HG03097 (cell line): Measurements from ENCODE around the gene SBNO2.

Experiments used
- ATAC-seq: cut with Tn5 transposase; IDR thresholded peaks from one replicate; pipeline ENCODE4 v1.9.1; 2021; ENCODE audit not compliant: unreplicated experiment, low FRiP score

Gene SBNO2

DNA sequence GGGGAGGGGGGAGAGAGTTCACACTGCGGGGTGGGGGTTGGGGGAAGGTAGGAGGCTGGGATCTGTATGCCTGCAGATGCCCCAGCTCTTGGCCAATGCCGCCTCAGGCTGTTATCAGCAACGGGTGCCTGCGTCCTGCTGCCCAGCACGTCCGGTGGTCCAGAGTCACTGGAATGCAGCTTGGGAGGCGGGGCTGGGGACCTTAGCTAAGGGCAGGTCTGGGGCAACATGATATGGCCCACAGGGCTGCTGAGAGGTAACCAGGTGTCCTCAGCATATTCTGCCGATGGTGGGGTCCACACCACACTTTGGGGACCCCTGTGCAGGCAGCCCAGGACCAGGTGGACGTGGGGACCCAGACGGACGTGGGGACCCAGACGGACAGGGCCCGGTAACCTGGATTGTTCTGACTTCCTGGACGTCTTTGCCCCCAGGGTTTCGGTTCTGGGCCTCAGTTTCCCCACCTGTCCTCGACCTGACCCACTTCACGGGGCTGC is 107.8 kb downstream of the SBNO2 start:
- no peak for ATAC-seq

DNA sequence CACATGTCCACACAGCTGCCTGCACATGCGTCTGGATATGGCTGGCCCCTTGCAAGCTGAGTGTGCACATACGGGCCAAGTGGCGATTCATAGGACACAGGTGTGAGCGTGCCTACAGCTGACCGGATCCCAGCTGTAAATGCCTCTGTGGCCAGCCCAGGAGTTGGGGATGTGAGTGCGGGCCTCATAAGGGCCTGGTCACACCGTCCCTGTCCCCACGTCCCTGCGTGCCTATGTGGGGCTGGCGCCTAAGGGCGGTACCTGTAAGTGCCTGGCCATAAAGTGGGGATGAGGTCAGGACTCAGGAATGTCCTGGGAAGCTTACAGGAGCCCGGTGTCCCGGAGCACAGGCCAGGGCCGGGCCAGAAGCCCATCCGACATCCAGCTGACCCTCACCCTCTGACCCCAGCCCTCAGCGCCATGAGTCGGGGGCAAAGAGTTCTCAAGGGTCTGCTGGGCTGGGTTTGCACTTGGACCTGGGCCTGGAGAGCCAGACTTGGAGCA is 108.4 kb downstream of the SBNO2 start:
- no peak for ATAC-seq

GRCh38 chr19:1064661-1065605 is 109.1 kb downstream of the SBNO2 start:
- ATAC-seq, result no peak

DNA sequence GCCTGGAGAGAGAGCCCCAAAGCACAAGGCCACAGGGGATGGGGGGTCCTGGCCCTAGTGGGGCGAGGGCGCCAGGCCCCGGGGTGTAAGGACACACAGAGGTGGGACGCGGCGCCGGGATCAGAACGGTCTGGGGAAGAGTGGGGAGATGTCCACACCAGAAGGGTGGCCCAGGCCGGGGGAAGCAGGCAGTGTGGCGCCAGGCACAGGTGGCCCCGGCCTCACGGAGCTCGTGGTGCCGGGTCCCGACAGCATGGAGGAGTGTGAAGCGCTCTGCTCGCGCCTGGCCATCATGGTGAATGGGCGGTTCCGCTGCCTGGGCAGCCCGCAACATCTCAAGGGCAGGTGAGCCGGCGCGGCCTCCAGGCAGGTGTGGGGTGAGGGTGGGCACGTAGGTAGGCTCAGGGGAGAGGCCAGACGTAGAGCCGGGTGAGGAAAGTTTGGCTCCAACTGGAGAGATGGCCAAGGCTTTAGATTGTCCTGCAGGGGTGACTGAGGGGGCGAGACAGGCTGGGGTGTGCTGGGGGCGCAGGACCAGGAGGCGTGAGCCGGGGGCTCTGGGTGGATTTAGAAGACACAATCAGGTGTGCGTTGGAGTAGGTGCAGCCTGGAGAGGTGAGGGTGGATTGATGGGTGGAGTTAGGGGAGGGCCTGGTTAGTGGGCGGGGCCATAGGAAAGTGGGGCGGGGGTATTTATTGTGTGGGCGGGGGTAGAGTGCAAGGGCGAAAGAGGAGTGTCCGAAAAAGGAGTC is 110.0 kb downstream of the SBNO2 start:
- no peak for ATAC-seq

- no peak for ATAC-seq
Observed at GRCh38 chr19:1063030-1063908, 110.8 kb downstream of the SBNO2 start.

GRCh38 chr19:1062387-1063029 is 111.6 kb downstream of the SBNO2 start:
- no peak for ATAC-seq

DNA sequence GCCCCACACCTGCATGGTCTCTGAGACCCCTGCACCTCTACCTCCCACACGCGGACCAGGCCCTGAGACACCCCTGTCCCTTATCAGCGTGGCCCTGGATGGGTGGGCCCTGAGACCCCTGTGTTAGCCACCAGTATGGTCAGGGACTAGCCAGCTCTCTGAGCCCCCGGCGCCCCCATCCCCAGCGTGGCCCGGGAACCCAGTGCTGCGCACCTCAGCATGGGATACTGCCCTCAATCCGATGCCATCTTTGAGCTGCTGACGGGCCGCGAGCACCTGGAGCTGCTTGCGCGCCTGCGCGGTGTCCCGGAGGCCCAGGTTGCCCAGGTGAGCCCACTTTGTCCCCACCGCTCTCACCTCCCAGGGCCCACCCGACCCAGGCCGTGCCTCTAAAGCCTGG is 112.1 kb downstream of the SBNO2 start:
- no peak for ATAC-seq

- ATAC-seq, result no peak
Observed at GRCh38 chr19:1060689-1061088, 113.4 kb downstream of the SBNO2 start.

- no peak for ATAC-seq
Observed at GRCh38 chr19:1058112-1058511, 116.0 kb downstream of the SBNO2 start.
